GM12875 (cell line): ENCODE results near the gene ZNF768.

Source experiments
- H3K4me3 ChIP-seq: one replicate; pipeline ENCODE4 v1.5.1; 2011; ENCODE audit warnings: low read depth, low read length, control low read depth
- TF ChIP-seq, protein P1 (sequence below): IDR thresholded peaks from 2 replicates; pipeline ENCODE4 v1.5.1; 2011; ENCODE audit warnings: low read depth, mild to moderate bottlenecking, control low read depth, inconsistent platforms, low read length, moderate library complexity, borderline replicate concordance; ENCODE audit not compliant: insufficient read depth

ZNF768 gene

DNA sequence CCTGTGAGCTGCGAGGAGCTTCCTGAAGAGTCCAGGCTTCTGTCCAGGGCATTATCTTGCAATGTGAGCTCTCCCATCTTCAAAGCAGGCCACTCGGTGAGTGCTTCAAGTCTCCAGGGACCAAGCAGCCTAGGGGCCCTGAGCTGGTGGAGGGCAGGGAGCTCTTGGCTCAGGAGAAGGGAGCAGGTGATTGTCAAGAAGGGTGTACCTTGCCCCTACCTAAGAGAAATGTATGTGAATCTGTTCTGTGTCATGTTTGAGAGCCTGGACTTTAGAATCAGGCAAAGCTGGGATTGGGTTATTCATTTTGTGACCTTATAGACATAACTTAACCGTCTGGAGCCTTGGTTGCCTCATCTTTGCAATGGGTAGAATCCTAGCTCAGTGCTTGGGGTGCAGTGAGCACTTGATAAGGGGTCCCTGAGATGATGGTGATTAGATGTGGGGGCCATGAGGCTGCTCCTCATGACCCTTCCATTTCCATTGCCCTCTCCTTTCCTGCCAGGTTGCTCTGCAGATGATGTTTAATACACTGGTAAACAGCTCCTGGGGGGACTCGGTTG, 15.9 kb downstream of the ZNF768 start:
- no peak overlapping the region for H3K4me3 ChIP-seq
- TF ChIP-seq, protein P1, sequence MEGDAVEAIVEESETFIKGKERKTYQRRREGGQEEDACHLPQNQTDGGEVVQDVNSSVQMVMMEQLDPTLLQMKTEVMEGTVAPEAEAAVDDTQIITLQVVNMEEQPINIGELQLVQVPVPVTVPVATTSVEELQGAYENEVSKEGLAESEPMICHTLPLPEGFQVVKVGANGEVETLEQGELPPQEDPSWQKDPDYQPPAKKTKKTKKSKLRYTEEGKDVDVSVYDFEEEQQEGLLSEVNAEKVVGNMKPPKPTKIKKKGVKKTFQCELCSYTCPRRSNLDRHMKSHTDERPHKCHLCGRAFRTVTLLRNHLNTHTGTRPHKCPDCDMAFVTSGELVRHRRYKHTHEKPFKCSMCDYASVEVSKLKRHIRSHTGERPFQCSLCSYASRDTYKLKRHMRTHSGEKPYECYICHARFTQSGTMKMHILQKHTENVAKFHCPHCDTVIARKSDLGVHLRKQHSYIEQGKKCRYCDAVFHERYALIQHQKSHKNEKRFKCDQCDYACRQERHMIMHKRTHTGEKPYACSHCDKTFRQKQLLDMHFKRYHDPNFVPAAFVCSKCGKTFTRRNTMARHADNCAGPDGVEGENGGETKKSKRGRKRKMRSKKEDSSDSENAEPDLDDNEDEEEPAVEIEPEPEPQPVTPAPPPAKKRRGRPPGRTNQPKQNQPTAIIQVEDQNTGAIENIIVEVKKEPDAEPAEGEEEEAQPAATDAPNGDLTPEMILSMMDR, result no peak

DNA sequence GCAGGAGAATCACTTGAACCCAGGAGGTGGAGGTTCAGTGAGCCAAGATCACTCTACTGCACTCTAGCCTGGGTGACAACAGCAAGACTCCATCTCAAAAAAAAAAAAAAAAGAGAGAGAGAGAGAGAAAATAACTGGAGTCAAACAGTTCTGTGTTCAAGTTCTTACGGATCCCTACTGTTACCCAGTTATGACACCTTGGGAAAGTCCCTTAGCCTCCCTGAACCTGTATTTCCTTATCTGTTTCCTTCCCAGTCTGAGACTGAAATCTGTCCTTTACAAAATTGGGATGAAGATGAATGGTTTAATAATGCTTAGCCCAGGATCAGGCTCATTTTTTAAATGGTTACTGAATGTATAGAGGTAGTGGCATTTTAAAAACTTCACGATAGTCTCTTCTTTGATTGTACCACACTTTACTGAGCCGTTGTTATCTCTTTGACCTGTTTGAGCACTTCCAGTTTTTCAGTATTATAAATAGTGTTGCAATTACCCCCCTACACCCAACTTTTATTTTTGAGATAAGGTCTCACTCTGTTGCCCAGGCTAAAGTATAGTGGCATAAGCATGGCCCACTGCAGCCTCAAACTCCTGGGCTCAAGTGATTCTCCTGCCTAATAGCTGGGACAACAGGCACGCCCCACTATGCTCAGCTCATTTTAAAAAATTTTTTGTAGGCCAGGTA, 17.1 kb downstream of the ZNF768 start:
- no peak overlapping the region for H3K4me3 ChIP-seq
- TF ChIP-seq, protein P1, result no peak

DNA sequence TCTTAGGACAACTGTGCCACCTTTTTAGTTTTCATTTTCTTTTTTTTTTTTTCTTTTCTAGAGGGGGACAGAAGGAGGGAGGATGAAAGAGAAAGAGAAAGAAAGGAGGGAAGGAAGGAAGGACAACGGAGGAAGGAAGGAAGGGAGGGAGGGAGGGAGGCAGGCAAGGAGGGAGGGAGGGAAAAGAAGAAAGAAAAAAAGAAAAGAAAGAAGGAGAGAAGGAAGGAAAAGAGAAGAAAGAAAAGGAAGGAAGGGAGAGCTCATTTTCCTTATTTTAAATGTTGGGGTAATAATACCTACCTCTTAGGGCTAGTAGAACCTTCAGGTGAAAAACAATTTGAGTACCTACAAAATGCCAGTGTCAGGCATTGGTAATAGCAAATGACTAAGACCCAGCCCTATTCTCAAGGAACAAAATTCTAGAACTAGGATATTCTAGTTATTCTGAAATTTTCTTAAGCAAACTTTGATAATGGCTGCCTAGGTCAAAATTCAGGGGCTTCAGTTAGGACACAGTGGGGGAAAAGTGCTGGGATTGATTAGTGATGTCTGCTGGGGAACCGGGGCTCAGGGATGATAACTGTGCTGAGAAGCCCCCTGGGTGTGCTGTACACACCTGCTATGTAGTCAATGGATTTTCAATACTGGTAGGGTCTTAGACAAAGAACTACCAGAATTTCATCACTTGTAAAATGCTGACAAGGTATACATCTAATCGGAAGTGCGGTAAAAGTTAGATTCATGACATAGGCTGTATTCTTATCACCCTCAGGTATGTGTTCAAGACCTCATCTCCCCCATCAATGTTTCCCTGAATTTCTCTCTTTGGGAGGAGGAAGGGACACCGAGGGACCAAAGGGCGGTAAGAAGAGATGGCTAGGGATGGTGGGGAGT, 22.7 kb downstream of the ZNF768 start:
- TF ChIP-seq, protein P1, result no peak

DNA sequence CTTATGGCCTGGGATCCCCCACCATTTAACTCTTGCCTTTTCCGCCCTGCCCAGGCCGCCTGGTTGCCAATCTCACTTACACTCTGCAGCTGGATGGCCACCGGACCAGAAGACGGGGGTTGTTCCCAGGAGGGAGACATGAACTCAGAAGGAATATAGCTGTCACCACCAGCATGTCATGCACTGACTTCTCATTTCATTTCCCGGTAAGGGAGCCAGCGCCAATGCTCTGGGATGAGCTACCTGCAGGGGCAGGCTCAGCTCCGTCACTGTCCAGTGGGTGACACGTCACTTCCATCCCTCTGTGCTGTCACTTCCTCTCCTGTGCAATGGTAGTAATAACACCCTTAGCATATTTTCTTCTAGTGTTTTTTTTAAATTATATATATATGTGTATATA, 27.1 kb downstream of the ZNF768 start:
- TF ChIP-seq, protein P1, result no peak
- no peak overlapping the region for H3K4me3 ChIP-seq

More for the DNA sequence above, 22.7 kb downstream of the ZNF768 start:
- H3K4me3 ChIP-seq, result no peak overlapping the region

DNA sequence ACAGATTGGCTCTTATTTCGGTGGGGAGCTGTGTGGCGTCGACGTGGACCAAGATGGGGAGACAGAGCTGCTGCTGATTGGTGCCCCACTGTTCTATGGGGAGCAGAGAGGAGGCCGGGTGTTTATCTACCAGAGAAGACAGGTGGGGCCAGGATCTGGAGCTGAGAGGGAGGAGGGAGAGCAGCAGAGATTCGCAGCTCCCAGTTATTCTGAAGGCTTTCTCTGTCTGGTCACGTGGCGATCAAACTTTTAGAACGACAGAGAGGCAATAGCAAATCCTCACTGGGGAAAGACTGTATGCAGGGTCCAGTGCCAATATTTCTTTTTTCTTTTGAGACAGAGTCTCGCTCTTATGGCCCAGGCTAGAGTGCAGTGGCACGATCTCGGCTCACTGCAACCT, 31.7 kb downstream of the ZNF768 start:
- H3K4me3 ChIP-seq, result no peak overlapping the region
- TF ChIP-seq, protein P1, result no peak

DNA sequence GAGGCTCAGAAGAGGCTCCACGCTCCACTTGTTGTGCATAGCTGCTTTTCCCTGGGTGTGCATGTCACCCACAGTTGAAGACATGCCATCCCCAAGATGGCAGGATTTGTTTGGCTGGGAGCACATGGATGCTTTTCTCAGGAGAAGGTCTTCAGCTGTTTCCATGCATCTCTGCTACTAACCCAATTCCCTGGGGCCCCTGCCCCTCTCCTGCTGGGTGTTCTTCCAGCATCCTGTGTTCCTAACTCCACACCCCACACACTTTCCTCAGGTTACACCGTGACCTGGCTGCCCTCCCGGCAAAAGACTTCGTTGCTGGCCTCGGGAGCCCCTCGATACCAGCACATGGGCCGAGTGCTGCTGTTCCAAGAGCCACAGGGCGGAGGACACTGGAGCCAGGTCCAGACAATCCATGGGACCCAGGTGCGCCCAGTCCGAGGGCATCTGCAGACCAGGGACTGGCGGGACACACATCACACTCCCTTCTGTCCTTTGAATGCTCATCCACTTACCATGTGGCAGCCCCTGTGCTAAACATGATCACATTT, 32.4 kb downstream of the ZNF768 start:
- no peak overlapping the region for H3K4me3 ChIP-seq
- TF ChIP-seq, protein P1, result no peak
